Endothelial cell of umbilical vein (primary cell): ENCODE data around the gene CMIP.

Experiments
- EZH2 ChIP-seq: IDR thresholded peaks from 2 replicates; pipeline ENCODE4 v1.6.1; 2012; ENCODE audit warnings: borderline replicate concordance, low read depth, mild to moderate bottlenecking, moderate library complexity, low read length, inconsistent platforms; ENCODE audit not compliant: severe bottlenecking
- GATA2 ChIP-seq: IDR thresholded peaks from 2 replicates; pipeline ENCODE4 v1.7.0; 2011; ENCODE audit warnings: low read depth, mild to moderate bottlenecking, moderate library complexity, mixed read lengths, low read length; ENCODE audit not compliant: insufficient read length, insufficient read depth
- JUN ChIP-seq: IDR thresholded peaks from 2 replicates; pipeline ENCODE4 v1.6.1; 2011; ENCODE audit warnings: borderline replicate concordance, low read depth; ENCODE audit not compliant: insufficient read length, insufficient read depth
- MYC ChIP-seq: IDR thresholded peaks from one replicate; pipeline ENCODE4 v1.6.1; 2011; ENCODE audit warnings: mild to moderate bottlenecking, low read depth, low read length
- POLR2A ChIP-seq: IDR thresholded peaks from 2 replicates; pipeline ENCODE4 v1.6.1; 2012; ENCODE audit warnings: low read depth, mild to moderate bottlenecking, control low read depth, low read length
- POLR2AphosphoS5 ChIP-seq: IDR thresholded peaks from 2 replicates; pipeline ENCODE4 v1.6.1; 2012; ENCODE audit warnings: low read depth, mild to moderate bottlenecking, control low read depth, low read length, moderate library complexity; ENCODE audit not compliant: insufficient read depth
- TF ChIP-seq, protein P1 (sequence below), 2 donors: IDR thresholded peaks; 1 replicate in 1 of 2; 2 replicates in 1 of 2; pipeline ENCODE4 v1.5.1; 2011; ENCODE audit warnings: low read length in 2 of 2, mild to moderate bottlenecking in 2 of 2, moderate library complexity in 2 of 2, control low read depth in 1 of 2, inconsistent platforms in 1 of 2, low read depth in 1 of 2; ENCODE audit not compliant: insufficient read depth in 1 of 2; ENCODE audit errors: extremely low read depth in 1 of 2

DNA sequence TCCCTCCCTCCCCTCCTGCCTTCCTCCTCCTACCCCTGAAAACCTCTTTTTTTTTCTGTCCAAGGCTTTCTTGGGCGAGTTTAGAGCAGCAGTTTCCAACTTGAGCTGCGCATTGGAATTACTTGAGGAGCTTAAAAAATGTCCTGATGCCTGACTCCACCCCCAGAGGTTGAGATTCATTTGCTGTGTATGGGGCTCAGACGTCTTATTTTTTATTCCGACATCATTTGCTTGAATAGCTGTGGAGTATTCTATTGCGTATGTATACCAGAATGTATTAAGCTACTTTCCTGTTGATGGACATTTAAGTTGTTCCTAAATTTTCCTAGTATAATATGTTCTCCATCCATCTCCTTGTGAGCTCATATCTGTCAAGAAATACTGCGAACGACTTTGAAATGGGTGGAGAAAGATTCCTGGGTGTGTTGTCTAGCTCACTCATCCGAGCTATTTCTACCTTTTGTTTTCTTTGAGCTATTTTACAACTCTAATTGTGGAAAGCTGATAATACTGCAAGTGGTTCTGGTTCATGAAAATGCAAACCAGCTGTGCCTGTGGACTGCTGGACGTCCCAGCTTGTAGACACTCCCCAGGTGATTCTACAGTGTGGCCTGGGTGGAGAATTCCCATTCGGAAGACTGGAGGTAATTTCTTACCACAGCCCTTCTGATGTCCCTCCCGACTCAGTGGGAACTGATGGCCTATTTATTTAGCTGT lies 40.5 kb downstream of the CMIP start:
- TF ChIP-seq, protein P1, sequence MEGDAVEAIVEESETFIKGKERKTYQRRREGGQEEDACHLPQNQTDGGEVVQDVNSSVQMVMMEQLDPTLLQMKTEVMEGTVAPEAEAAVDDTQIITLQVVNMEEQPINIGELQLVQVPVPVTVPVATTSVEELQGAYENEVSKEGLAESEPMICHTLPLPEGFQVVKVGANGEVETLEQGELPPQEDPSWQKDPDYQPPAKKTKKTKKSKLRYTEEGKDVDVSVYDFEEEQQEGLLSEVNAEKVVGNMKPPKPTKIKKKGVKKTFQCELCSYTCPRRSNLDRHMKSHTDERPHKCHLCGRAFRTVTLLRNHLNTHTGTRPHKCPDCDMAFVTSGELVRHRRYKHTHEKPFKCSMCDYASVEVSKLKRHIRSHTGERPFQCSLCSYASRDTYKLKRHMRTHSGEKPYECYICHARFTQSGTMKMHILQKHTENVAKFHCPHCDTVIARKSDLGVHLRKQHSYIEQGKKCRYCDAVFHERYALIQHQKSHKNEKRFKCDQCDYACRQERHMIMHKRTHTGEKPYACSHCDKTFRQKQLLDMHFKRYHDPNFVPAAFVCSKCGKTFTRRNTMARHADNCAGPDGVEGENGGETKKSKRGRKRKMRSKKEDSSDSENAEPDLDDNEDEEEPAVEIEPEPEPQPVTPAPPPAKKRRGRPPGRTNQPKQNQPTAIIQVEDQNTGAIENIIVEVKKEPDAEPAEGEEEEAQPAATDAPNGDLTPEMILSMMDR (IDR thresholded peaks at IDR 0.05; ENCODE audit: extremely low read depth in 1 of 2, insufficient read depth in 1 of 2, low read depth in 1 of 2, low read length in 2 of 2), result no peak
- no peak for TF ChIP-seq POLR2AphosphoS5
- no peak for TF ChIP-seq EZH2
- TF ChIP-seq POLR2A, result no peak
- TF ChIP-seq MYC, result no peak
- TF ChIP-seq JUN, result no peak
- no peak for TF ChIP-seq GATA2
